ENCODE results near the gene PRSS53. TPM values are rescaled to one million over a fixed set of nuclear protein-coding genes. Genes with fewer than 3 reads are reported as not detected.

The PRSS53 gene
- total RNA-seq, 1 experiment from 2014 or later, result 7.7 TPM

DNA sequence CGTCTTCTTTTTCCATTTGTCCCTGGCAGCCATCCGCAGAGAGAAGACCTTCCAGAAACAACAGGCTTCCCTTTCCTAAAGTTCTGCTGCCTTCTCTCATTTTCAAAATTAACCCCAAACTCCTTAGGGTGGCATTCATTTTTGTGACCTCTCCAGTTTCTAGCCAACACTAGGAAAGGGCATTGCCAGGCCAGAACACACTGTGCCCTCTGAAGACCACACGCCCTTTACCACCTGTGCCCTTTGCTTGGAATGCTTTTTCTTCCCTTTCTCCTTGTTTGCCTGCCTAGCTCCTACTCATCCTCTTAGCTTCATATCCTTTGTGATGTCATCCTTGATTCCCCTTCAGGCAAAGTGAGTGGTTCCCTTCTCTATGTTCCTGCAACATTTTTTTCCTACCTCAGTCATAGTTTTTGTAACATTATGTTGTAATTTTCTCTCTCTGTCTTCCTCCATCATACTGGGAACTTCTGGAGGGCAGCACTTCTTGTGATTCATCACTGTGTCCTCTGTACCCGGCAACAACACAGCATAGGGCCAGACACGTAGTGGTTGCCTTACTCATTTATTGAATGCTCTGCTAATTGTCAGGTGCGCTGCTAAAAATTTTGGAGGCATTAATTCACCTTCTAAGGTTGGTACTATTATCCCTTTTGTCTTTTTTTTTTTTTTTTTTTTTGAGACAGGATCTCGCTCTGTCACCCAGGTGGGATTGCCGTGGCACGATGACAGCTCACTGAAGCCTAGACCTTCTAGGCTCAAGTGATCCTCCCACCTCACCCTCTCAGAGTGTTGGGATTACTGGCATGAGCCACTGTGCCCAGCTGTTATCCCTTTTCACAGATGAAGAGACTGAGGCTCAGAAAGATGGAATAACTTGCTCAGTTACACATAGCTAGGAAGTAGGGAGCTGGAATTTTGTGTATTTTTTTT is 29.7 kb upstream of the PRSS53 start:
- no peak for TF ChIP-seq EZH2 (IDR thresholded peaks at IDR 0.05; ENCODE audit: low read depth)
- TF ChIP-seq, protein P1, sequence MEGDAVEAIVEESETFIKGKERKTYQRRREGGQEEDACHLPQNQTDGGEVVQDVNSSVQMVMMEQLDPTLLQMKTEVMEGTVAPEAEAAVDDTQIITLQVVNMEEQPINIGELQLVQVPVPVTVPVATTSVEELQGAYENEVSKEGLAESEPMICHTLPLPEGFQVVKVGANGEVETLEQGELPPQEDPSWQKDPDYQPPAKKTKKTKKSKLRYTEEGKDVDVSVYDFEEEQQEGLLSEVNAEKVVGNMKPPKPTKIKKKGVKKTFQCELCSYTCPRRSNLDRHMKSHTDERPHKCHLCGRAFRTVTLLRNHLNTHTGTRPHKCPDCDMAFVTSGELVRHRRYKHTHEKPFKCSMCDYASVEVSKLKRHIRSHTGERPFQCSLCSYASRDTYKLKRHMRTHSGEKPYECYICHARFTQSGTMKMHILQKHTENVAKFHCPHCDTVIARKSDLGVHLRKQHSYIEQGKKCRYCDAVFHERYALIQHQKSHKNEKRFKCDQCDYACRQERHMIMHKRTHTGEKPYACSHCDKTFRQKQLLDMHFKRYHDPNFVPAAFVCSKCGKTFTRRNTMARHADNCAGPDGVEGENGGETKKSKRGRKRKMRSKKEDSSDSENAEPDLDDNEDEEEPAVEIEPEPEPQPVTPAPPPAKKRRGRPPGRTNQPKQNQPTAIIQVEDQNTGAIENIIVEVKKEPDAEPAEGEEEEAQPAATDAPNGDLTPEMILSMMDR (conservative IDR thresholded peaks at IDR 0.05), result no peak
- Histone ChIP-seq H3K4me2 (peak overlapping the region; percentile 87), H3K9me2 (ENCODE audit: insufficient read depth) (no peaks in the 10 kb centered on the region), H3K4me1 (replicated peaks; ENCODE audit: insufficient read depth) (peaks cover 16% of the 10 kb centered on the region), H3K27me3 (ENCODE audit: insufficient read depth, low read depth) (no peaks in the 10 kb centered on the region), H3K79me2 (ENCODE audit: low read depth) (peaks cover 40% of the 10 kb centered on the region), H3K4me3 (peak overlapping the region; percentile 74), H3F3A (ENCODE audit: insufficient read depth, low read depth) (peaks cover 33% of the 10 kb centered on the region), H3K36me3 (ENCODE audit: low read depth) (peaks cover 31% of the 10 kb centered on the region), H4K20me1 (ENCODE audit: insufficient read depth) (no peaks in the 10 kb centered on the region; the same call in 1 of the 2 replicates), H2AFZ (peak overlapping the region; percentile 40; the same call in 1 of the 2 replicates), H3K9me3 (ENCODE audit: insufficient read depth, low read depth) (no peaks in the 10 kb centered on the region), H3K27ac (peak overlapping the region; percentile 91)
- peak in 1 of 2 experiments; percentile 92 for DNase-seq
- CTCF ChIA-PET, result interaction anchor here (0.7 to 2.9 kb wide), 5 partner anchors 24 to 339 kb away, joined by 3 to 49 read pairs (median 5); partner anchors contain the start of gene HSD3B7
- BruUV-seq (replicated peaks), result TSS peak; percentile 44
- intact Hi-C loops (cut with micrococcal nuclease; ENCODE audit: unreplicated experiment), result no loop called here
- POLR2A ChIA-PET (ENCODE audit: unreplicated experiment), result interaction anchor here (0.6 to 2.0 kb wide), 13 partner anchors 10 to 360 kb away, joined by 3 to 108 read pairs (median 16); partner anchors contain the start of genes FUS, PRSS8, ZNF646 and ZNF668

DNA sequence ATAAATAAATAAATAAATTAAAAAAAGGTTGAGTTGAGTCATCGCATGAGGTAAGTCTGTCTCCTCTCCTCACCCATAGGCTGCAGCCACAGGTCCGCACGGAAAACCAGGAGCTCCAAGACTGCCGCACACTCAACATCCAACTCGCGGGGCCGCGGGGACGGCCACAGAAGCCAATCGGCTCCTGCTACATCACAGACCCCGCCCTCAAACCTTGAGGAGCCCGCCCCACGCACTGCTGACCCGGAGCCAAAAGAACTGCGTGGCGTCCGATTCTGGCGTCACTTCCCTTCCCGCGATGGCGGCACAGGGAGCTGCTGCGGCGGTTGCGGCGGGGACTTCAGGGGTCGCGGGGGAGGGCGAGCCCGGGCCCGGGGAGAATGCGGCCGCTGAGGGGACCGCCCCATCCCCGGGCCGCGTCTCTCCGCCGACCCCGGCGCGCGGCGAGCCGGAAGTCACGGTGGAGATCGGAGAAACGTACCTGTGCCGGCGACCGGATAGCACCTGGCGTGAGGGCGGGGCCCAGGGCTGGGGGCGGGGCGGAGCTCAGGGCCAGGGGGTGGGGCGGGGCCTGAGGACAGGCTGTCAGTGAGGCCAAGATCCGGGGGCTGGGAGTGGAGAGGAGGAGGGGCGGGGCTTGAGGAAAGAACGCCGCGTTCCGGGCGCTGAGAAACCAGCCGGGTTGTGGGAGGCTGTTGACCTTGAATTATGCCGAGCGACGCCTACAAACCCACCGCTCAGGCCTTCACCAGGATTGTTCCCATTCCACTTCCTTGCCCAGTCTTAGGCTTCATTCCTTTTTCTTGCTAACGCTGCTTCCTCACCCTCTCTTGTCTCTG is 28.9 kb upstream of the PRSS53 start, which contains the start of gene KAT8:
Gene KAT8, plus strand, starts transcription at position 281 of the 839 bp plus-strand sequence. Its CDS starts 18 bp downstream, at position 299.
- peaks cover 40% of the 10 kb centered on the region for H3K79me2 ChIP-seq (ENCODE audit: low read depth)
- H2AFZ ChIP-seq, result peak within 1 kb of the TSS; percentile 60
- H3K27me3 ChIP-seq (ENCODE audit: insufficient read depth, low read depth), result no peaks in the 10 kb centered on the region
- TSS peak; percentile 40 for BruUV-seq (replicated peaks)
- TF ChIP-seq, protein P1 (conservative IDR thresholded peaks at IDR 0.05), result no peak
- TF ChIP-seq EZH2 (IDR thresholded peaks at IDR 0.05; ENCODE audit: low read depth), result no peak
- intact Hi-C loops (cut with micrococcal nuclease; ENCODE audit: unreplicated experiment), result loop anchor here (1.0 to 2.0 kb wide), 5 partner anchors 13 to 85 kb away; partner anchors contain the start of genes STX4 and VKORC1
- H3F3A ChIP-seq (ENCODE audit: insufficient read depth, low read depth), result peaks cover 37% of the 10 kb centered on the region
- peak within 1 kb of the TSS; percentile 91 for H3K4me2 ChIP-seq
- ChIA-PET POLR2A (ENCODE audit: unreplicated experiment) (interaction anchor here (0.5 to 2.0 kb wide), 25 partner anchors 9 to 595 kb away, joined by 3 to 108 read pairs (median 6); partner anchors contain the start of genes FUS, PRSS8, STX4 and ZNF646), CTCF (interaction anchor here (0.6 to 2.9 kb wide), 8 partner anchors 21 to 751 kb away, joined by 3 to 49 read pairs (median 4); partner anchors contain the start of gene HSD3B7)
- peak within 1 kb of the TSS; percentile 91 for H3K27ac ChIP-seq
- H3K9me2 ChIP-seq (ENCODE audit: insufficient read depth), result no peaks in the 10 kb centered on the region
- H3K4me1 ChIP-seq (replicated peaks; ENCODE audit: insufficient read depth), result peaks cover 16% of the 10 kb centered on the region
- peak; percentile 98 to 100 for DNase-seq
- H3K4me3 ChIP-seq, result peak within 1 kb of the TSS; percentile 74
- no peaks in the 10 kb centered on the region for H3K9me3 ChIP-seq (ENCODE audit: insufficient read depth, low read depth)
- no peaks in the 10 kb centered on the region; the same call in 1 of the 2 replicates for H4K20me1 ChIP-seq (ENCODE audit: insufficient read depth)
- H3K36me3 ChIP-seq (ENCODE audit: low read depth), result peaks cover 31% of the 10 kb centered on the region
